Stimulated activated CD8-positive, alpha-beta memory T cell treated with anti-CD3 and anti-CD28 coated beads, Interleukin-12 subunit alpha, Interleukin-12 subunit beta, amount 100 ng/mL, for 24 hours (primary cell): ENCODE results near the gene CDYL2.
"Not testable (repeated sequence)": the region's sequence is repeated elsewhere in the genome, so short reads cannot be mapped to it uniquely, and the experiment has no call there.

Experiments used
- DNase-seq: peaks from one replicate; pipeline ENCODE4 v3.0.0-alpha.2; 2020; ENCODE audit errors: extremely low read depth

CDYL2 gene, protein sequence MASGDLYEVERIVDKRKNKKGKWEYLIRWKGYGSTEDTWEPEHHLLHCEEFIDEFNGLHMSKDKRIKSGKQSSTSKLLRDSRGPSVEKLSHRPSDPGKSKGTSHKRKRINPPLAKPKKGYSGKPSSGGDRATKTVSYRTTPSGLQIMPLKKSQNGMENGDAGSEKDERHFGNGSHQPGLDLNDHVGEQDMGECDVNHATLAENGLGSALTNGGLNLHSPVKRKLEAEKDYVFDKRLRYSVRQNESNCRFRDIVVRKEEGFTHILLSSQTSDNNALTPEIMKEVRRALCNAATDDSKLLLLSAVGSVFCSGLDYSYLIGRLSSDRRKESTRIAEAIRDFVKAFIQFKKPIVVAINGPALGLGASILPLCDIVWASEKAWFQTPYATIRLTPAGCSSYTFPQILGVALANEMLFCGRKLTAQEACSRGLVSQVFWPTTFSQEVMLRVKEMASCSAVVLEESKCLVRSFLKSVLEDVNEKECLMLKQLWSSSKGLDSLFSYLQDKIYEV

DNA sequence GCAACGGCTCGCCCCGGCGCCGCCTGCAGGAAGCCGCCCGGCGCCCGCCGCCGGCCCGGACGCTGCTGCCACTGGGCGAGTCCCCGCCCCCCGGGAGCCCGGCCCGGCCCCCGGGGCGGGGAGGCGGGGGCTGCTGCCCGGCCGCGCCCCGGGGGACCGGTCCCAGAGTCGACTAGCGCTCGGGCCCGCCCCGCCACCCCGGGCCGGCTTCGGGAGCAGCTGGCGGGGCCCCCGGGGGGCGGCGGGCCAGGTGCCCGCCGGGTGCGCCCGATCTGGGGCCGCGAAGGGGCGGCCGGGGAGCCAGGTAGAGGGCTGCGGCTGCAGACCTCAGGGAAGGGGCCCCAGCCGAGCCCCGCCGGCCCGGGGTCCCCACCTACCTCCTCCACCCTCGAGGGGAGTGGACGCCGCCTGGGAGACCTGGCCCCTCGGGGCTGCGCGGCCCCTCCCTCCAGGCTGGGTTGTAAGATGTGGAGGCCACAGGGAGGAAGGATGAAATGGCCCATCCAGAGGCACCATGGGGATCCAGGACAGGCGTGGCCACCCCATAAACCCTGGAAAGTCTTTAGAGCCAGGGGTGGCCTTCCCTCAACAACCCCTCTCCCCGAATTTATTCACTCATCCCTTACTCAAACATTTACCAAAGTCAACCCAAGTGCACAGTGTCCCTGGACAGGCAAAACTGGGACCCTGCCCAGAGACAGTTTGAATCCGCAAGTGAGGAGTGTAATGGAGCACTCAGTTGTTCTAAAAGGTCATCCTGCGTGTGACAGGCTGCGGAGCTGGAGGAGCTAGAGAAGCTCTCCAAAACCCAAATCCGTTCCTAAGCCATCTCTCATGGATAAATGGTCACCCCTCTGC is at the start of gene CDYL2:
Gene CDYL2 (minus strand): TSS at position 73 of the 858 bp plus-strand sequence. CDS start 425 bp downstream, outside the sequence.
- DNase-seq = no peak

DNA sequence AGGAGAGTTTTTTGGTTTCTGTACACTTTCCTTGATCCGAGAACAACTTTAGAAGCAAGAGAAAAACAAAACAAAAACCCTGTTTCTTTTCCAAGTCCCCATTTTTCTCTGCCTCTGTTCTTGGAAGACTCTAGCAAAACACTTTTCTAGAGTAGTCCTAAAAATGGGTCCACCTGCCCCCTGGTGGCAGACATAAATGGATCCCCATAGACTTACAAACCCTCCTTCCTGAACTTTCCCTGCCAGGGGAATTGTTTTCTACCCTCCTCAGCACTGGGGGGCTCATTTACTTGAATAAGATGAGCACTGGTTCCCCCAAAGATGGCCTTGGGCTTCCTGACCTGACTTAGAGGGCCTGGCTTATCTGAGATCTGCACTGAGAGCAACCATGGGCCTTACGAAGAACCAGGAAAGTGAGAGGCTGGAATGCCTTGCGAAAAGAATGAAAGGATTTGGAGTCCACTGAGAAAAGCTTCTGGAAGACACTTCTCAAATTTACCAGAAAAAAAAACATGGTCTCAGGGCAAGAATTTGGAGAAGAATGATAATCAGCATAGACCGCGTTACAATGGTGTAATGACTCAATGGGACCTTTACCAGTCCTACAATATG is 48.0 kb upstream of the CDYL2 start:
- no peak for DNase-seq

DNA sequence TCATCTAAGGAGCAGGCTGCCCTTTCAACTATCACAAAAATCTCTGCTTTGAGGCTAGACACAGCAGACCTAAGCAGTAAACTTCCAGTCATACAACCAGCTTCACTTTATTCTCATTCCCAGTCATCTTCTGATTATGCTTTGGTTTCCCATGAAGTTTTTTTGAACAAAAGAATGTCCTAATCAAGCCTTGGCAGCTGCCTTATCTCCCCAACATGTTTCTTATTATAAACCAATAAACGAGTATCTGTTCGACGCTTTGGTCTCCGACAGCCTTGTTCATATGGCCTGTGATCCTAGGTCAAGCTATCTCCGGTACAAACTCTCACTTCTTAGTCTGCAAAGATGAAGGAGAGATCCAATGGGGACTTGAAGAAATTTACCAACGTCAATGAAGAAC is 47.4 kb upstream of the CDYL2 start:
- DNase-seq = no peak

DNA sequence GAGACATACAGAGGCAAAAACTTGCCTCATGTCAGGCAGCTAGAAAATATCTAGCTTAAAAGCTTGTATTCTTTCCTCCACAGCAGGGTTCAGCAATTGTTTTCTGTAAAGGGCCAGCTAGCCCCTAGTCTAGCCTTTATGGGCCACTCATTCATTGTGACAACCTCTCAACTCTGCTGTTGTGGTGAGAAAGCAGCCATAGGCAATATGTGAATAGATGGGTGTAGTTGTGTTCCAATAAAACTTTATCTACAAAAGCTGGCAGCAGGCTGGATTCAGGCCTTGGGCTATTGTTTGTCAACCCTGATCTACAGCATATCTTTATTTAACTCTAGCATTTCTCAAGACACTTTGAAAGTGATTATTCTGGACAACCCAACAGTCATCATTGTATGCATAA is 46.4 kb upstream of the CDYL2 start:
- no peak for DNase-seq

DNA sequence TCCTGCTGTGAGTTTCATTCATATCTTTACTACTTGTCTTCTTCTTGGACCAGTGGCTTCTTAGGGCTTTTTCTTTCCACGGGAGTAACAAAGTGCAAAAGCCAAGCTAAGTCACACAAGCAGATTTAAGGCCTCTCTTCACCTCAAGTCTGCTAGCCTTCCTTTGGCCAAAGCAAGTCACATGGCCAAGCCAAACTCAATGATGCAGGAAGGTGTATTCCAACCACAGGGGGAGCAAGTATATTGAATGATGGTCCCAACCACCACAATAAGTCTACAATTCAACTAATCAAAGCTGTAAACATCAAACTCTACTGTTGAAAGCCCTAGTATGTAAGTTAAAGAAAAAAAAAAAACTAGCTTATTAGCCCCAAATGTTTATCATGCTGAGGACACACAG is 44.5 kb upstream of the CDYL2 start:
- DNase-seq = no peak

DNA sequence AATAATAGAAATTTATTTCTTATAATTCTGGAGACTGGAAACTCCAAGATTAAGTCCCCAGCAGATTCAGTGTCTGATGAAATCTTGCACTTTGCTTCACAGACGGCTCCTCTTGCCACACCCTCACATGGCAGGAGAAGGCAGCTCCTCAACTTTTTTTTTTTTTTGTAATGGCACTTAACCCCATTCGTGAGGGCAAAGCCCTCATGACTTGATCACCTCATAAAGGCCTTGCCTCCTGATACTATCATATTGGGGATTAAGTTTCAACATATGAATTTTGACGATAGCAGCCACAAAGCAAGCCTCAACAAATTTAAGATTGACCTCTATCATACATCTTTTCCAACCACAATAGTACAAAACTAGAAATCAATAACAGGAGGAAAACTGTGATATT is 42.3 kb upstream of the CDYL2 start:
- no peak for DNase-seq

DNA sequence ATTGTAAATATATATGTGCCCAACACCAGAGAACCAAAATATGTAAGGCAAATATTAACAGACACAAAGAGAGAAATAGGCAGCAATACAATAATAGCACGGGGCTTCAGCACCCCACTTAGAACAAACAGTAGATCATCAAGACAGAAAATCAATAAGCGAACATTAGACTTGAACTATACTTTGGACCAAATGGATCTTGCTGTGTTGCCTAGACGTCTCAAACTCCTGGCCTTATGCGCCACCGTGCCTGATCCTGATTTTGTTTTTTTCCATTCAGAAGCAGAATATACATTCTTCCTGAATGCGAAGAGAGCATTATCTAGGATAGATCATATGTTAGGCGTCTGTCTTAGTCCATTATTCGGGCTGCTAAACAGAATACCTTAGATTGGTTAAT is 41.9 kb upstream of the CDYL2 start:
- DNase-seq = no peak

DNA sequence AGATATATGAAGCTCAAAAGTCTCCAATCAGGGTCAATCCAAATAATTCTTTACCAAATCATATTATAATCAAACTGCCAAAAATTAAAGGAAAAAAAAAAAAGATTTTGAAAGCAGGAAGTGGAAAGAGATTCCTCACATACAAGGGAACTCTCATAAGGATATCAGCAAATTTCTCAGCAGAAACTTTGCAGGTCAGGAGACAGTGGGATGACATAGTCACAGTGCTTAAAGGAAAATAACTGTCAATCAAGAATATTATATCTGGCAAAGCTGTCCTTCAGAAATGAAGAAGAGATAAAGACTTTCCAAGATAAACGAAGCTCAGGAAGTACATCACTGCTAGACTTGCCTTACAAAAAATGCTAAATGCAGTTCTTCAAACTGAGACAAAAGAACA is 40.0 kb upstream of the CDYL2 start:
- DNase-seq = no peak

DNA sequence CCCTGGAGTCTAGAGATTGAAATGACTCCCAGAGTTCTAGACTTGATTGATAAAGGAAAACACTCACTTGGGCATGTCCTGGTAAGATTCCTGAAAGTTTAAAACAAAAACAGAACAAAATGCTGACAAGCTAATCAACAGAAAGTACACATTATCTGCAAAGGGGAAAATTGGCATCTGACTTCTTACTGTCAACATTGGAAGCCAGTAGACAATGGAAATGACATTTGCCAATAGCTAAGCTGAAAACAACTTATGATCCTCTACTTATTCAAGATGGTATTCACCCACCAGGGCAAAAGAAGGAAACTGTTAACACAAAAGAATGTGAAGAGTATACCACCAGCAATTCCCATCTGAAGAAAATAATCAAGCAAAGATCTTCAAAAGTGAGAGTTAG is 36.8 kb upstream of the CDYL2 start:
- DNase-seq = no peak

DNA sequence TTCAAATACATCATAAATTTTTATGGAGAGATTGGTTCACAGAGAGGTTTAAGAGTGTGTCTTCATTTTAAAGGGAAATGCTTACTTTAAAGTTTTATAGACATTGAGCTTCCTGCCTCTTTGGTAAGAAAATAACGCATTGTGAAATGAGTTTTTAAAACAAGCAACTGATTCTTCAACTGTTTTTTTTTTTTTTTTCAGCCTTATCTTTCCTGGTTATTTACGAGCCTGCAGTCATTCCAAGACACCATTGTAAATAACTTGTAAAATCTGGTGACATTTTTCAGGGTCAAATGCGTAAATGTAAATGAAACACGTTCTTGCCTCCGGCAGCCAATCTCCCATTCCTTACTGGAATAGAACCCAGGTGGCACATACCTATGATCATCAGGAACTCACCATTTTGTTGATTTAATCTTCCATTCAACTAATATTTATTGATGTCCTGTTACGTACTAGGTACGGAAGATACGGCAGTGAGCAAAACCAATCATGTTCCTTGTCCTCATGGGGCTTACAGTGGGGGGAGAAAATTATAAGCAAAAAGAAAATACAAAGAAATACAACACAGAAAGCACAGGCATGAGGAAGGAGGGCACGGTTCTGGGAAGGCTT is 33.2 kb upstream of the CDYL2 start:
- no peak for DNase-seq

DNA sequence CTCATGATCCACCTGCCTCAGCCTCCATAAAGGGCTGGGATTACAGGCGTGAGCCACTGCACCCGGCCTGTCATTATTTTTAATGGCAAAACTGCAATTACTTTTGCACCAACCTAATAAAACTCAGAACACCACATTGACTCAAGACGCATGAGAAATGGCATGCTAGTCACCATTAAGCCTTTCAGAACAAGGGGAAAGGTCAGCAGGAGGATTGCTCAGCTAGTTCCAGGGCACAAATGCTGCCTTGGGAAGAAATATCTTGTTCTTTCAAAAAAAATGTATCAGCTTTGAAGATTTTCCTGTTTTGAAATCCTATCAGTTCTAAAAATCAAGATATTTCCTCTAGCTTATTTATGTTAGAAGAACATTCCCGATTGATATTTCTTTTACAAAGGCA is 32.4 kb upstream of the CDYL2 start:
- DNase-seq = no peak

DNA sequence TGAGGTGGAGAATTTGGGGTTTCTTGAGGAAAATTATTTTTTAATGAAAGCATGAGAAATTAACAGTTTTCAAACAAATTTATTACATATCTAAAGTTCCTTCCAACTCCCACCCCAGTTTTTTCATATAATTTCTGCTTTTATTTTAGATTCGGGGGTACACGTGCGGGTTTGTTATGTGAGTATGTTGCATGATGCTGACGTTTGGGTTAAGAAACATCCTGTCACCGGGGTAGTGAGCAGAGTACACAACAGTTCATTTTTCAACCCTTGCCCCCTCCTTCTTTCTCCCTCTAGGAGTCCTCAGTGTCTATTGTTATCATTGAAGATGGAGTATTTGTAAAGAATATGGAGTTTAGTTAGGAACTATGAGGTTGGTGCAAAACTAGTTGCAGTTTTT is 31.8 kb upstream of the CDYL2 start:
- DNase-seq = no peak

DNA sequence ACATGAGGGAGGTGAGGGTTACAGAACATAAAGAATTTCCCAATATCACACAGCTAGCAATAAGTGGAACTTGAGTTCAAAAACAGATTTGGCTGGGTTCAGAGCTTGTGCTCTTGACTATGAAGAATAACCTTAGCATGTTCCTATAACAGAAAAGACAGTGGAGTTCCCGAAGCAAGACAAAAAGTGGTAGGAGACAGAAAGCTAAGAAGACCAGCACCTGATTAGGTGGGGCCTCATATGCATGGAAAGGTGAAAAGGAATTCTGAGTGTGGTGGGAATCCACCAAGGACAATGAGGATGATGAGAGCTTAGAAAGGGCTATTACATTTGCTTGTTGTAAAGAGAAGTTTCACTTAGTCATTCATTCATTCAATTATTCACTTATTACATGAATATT is 26.6 kb upstream of the CDYL2 start:
- DNase-seq = no peak

DNA sequence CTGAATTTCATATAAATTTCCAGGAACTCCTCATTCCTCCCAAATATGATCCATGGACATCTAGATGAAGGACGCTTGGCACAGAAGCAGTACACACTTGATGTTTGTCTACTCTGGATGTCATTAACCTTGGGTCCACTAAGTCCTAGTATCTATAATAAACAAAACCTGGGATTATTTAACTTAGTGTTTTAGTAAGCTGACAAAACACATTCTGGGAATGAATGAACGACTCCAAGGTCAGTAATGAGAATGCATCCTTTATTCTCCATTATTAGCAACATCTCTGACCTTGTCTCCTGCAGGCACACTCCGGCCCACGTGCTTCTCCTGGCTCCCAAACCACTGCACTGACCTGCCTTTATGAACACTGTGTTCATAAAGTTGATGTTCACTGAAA is 24.1 kb upstream of the CDYL2 start:
- no peak for DNase-seq

DNA sequence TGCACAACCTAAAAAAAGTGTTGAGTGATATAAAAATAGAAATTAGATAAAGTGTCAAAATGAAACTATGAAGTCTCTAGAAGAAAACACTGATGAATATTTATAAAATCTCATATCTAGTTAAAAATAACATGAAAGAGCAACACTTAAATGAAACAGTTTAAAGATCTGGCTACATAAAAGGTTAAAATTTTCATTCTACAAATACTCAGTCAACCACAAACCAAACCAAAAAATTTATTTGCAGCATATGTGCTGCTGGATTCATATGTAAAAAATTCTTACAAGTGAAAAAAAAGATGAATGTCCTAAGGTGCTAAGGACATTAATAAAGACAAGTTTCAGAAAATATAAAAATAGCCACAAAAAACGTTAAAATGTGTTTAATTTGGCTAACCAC is 22.6 kb upstream of the CDYL2 start:
- no peak for DNase-seq

DNA sequence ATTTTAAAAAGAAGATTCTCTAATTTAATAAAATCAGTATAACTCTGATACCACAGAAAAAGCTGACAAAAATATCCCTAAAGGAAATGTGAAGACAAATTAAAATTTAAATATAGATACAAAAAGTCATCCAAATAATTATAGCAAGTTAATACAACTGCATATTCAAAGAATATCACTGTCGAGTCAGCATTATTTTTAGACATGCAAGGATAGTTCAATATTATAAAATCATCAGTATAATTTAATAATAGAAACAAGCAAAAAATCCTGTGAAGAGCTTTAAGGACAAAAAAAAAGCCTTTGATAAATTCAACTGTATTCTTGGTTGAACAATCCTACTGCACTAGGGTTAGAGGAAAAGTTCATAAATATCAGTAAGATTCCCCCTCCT is 21.0 kb upstream of the CDYL2 start:
- no peak for DNase-seq

DNA sequence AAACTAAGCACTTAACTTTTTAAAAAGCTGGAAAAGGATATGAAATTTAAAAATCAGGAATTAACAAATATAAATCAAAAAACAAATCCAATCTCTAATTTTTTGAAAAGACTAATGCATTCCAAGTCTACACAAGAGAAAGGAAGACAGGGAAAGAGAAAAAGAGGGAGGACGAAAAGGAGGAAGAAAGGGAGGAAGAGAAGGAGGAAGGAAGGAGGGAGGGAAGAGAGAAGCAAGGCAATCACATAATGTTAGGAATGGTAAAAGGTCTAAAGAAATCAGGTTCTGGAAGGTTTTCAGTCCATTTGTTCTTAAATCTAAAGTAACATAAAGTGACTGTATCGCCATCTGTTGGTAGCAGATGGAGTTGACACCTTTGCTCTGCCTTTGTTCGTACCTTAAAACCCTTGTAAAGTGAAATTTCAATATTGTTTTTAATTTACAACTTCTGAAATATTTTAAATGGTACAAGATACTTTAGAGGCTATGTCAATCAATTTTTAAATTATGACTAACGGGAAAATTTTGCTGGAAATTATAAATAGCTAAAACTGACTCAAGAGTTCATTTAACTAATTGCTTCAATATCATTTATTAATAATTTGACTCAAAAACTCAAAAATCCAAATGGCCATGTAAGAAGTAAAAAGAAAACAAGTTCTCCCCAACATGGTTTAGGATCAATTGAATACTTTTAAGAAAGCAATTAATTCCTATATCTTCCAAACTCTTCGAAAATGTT is 20.4 kb upstream of the CDYL2 start:
- no peak for DNase-seq

DNA sequence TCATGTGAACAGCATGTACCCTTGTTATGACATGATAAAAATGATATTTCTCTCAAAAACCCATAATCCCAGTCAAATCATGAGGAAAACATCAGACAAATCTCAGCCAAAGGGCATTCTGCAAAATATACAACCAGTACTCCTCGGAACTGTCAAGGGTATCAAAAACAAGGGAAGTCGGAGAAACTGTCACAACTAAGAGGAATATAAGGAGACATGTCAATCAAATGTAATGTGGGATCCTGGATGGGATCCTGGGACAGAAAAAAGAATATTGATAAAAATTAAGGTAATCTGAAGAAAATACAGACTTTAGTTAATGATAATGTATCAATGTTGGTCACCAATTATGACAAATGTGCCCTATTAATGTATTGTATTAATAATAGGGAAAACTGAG is 15.6 kb upstream of the CDYL2 start:
- no peak for DNase-seq

DNA sequence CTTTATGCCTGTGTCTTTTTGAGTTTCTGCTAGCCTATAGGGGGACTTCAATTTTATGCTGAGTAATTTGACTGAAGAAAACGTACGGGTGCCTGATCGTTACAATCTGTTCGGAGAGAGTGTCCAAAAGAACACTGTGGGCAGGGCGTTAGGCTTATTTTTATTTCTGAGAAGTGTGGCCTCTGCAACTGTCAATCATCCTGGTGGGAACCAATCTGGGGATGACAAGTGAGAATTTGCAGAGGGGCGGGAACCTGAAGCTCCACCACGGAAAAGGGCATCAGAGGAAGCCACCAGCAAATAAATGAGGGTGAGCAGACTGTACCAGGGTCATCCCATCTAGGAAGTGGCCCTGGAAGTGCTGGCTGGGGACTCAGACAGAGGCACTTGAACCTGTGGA is 12.0 kb upstream of the CDYL2 start:
- DNase-seq = no peak

DNA sequence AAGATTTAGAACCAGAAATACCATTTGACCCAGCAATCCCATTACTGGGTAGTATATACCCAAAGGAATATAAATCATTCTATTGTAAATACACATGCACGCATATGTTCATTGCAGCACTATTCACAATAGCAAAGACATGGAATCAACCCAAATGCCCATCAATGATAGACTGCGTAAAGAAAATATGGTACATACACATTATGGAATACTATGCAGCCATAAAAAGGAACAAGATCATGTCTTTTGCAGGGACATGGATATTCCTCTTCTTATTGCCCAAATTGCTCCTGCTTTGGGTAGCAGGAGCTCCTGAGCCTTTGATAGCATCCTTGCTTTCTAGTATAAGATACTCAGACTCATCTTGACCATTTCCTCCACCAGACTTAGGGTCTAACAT is 10.9 kb upstream of the CDYL2 start:
- not testable (repeated sequence) for DNase-seq

DNA sequence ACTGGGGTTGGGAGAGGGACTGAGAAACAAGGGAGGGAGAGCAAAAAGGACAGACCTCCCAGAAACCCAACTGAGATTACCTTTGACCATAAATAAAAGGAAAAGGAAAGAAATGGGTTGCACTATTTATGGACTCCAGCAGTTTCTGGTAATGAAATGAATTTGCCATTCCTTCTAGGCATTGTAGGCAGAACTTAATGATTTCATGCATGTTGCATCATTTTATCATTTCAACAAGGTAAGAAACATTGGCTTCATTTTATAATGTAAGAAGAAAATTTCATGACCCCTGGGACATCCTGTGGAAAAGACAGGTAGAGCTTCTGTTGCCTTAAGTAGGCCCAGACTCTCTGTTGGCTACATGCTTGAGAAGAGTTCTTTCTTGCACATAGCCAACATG is 8.2 kb upstream of the CDYL2 start:
- no peak for DNase-seq
